A673 (cell line): ENCODE measurements around the gene FKBP2.

Source experiments
- CTCF ChIP-seq: fragments of 300-800, 200-600 bp; sonication (generic); conservative IDR thresholded peaks from 2 replicates; pipeline ENCODE4 v1.5.1; 2017; ENCODE audit warnings: low read depth, mild to moderate bottlenecking, antibody characterized with exemption, low read length, moderate library complexity, mixed read lengths
- EZH2 ChIP-seq: fragments of 200-600 bp; sonication (generic); IDR thresholded peaks from 2 replicates; pipeline ENCODE4 v1.6.1; 2017; ENCODE audit warnings: borderline replicate concordance, low read depth, mild to moderate bottlenecking, mixed read lengths, antibody characterized with exemption, low read length; ENCODE audit not compliant: poor library complexity, severe bottlenecking

DNA sequence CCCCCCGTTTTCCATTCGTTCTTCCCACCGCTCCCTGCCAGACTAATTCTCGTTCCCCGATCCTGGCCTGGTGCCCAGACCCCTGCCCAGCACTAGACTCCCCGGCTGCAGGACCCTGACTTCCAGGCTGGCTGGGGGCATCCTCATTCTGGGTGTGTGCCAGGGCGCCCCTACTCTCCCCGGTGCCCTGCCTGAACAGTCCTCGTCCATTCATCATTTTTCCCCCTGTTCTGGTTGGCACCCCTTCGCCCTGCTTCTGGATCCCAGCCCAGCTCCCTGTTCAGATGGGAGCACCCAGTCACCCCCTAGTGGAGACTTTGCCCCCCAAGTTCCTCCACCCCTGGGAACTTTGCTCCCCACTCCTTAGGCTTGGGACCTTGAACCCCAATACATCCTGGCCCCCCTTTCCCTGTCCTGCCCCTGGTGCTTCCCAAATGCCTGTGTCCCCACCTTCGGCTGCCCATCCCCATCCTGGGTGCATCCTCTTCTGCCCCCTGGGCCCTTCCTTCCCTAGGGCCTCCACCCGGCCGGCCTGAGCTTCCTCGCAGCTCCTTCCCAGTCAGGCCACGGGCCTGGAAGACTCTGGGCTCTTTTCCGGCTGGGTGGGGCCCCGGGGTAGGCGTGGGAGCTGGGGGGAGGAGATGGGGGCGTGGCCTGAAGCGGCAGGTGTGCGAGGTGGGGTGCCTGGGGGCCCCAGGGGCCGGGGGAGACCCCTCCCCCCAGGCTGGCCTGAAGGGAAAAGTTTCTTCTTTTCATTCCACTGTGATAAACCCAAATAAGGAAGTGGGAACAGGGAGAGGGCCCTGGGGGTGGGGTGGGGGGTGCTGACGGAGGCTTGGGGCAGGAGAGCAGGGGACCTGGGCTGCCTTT, 11.3 kb downstream of the FKBP2 start:
- peak; percentile 64 for TF ChIP-seq CTCF
- TF ChIP-seq EZH2, result no peak
